ENCODE data around the gene TUBG2. TPM values are rescaled to one million over a fixed set of nuclear protein-coding genes. Genes with fewer than 3 reads are reported as not detected.
"Not testable (repeated sequence)": the region's sequence is repeated elsewhere in the genome, so short reads cannot be mapped to it uniquely, and the experiment has no call there.

The TUBG2 gene
- total and polyA plus RNA-seq, 2 of the 8 experiments (the other 6 are each of a cell fraction or from before 2014, with no cell fraction given), result 14.8 to 16.6 TPM

DNA sequence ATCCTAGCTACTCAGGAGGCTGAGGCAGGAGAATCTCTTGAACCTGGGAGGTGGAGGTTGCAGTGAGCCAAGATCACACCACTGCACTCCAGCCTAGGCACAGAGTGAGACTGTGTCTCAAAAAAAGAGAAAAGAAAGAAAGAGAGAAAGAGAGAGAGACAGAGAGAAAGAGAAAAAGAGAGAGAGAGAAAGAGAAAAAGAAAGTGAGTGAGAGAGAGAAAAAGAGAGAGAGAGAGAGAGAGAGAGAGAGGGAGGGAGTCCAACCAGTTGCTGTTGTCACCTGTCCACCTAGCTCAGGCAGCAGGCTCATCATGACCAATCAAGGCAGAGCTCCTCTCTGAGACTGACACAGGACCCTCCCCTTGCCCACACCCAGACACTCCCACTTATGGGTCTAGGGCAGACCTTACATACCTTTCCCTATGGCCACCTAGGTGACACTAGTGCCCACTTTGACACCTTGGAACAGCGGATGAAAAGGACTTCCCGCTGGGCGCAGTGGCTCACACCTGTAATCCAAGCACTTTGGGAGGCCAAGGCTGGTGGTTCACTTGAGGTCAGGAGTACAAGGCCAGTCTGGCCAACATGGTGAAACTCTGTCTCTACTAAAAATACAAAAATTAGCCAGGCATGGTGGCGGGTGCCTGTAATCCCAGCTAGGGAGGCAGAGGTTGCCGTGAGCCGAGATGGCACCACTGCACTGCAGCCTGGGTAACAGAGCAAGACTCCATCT lies 31.9 kb upstream of the TUBG2 start:
- not testable (repeated sequence) for H3K9me3 ChIP-seq (ENCODE audit: insufficient read depth in 2 of 2, low read depth in 1 of 2, low read length in 1 of 2); FAIRE-seq; H3K27me3 ChIP-seq (replicated peaks in 1 of 4; ENCODE audit: control insufficient read depth in 3 of 4, extremely low read depth in 1 of 4, insufficient read depth in 3 of 4, low read length in 3 of 4); H4K5ac ChIP-seq (ENCODE audit: insufficient read length, low read depth, low read length); H3K18ac ChIP-seq (ENCODE audit: extremely low read depth, low read length); H3K56ac ChIP-seq (replicated peaks; ENCODE audit: insufficient read length, low read depth, low read length); H3K14ac ChIP-seq (ENCODE audit: insufficient read length); H3K79me2 ChIP-seq (ENCODE audit: control insufficient read depth in 1 of 2, insufficient read depth in 2 of 2, low read length in 2 of 2); H2BK15ac ChIP-seq (ENCODE audit: low read length); H4K20me1 ChIP-seq (replicated peaks in 1 of 2; ENCODE audit: control insufficient read depth in 1 of 2, insufficient read depth in 2 of 2, low read length in 2 of 2); H3K36me3 ChIP-seq (ENCODE audit: control insufficient read depth in 2 of 4, insufficient read depth in 4 of 4, low read length in 3 of 4); H2BK5ac ChIP-seq (ENCODE audit: low read depth, low read length); H3K4me3 ChIP-seq (ENCODE audit: extremely low read depth in 1 of 4, insufficient read depth in 2 of 4, low read depth in 3 of 4, low read length in 4 of 4); H2AFZ ChIP-seq (ENCODE audit: low read length); H3K4ac ChIP-seq (replicated peaks; ENCODE audit: insufficient read length, low read depth, low read length); H2BK12ac ChIP-seq (ENCODE audit: low read depth, low read length); H3K23me2 ChIP-seq (ENCODE audit: low read depth, low read length); H2AK5ac ChIP-seq (ENCODE audit: low read depth, low read length); DNase-seq (ENCODE audit: low read depth in 1 of 2, low spot score in 2 of 2); H2BK120ac ChIP-seq (replicated peaks; ENCODE audit: low read depth, low read length); H3K4me1 ChIP-seq (replicated peaks in 1 of 4; ENCODE audit: control insufficient read depth in 3 of 4, insufficient read depth in 4 of 4, low read length in 3 of 4); H3K27ac ChIP-seq (ENCODE audit: low read depth, low read length); H2BK20ac ChIP-seq (ENCODE audit: low read length); H4K91ac ChIP-seq (replicated peaks; ENCODE audit: insufficient read length, low read length); H3K23ac ChIP-seq (ENCODE audit: insufficient read length); H3K4me2 ChIP-seq (ENCODE audit: insufficient read depth in 1 of 2, low read depth in 2 of 2, low read length in 2 of 2); H3K9ac ChIP-seq (replicated peaks in 1 of 4; ENCODE audit: extremely low read depth in 1 of 4, low read depth in 3 of 4, low read length in 3 of 4); H3K79me1 ChIP-seq (ENCODE audit: low read depth, low read length)
- WGBS, 2 experiments (ENCODE audit: extremely low coverage in 1 of 2, insufficient coverage in 1 of 2, insufficient read length in 1 of 2, insufficient replicate concordance in 2 of 2, low coverage in 1 of 2, low lambda C conversion rate in 2 of 2, missing lambda C conversion rate in 1 of 2), result 96% methylated on average over 6 of the region's 6 CpGs; no CpG with 5 or more reads in 1 of the 2 experiments
- H4K8ac ChIP-seq (ENCODE audit: extremely low read depth, insufficient read depth, low read length), result peak overlapping the region; percentile 35; the same call in 1 of the 2 replicates
- ChIA-PET POLR2A (ENCODE audit: partially characterized antibody) (interaction anchor here (0.7 to 1.5 kb wide), 6 partner anchors 9 to 52 kb away, joined by 3 to 5 read pairs (median 4); no protein-coding TSS in a partner anchor), CTCF (ENCODE audit: partially characterized antibody) (interaction anchor here (0.5 to 1.8 kb wide), 9 partner anchors 9 to 171 kb away, joined by 3 to 6 read pairs (median 4); partner anchors contain the start of gene PSMC3IP)
